ENCODE data around the gene SRA1.
A peak's percentile ranks its signal among the peaks of the same experiment; 100 is the strongest.

SRA1 gene

DNA sequence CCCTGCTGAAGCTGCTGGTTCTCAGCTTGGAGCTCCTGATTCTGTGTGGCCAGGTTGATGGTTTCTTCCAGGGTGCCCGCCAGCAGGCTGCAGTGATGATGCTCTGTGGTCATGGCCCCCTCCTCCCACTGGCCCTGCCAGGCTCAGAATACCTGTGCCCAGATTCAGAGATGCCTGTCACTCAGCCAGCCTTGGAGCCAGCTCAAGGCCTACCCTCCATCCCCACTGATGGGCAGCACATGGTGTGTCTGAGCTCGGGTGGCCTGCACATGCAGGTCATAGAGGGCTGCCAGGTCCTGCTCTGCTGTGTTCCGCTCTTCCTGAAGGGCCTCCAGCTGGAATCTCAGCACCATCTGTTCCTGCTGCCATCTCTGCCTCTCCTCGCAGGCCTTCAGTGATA is 12.8 kb upstream of the SRA1 start:
- no peak for DNase-seq

GRCh38 chr5:140569197-140569596 is 11.9 kb upstream of the SRA1 start:
- no peak for DNase-seq

DNA sequence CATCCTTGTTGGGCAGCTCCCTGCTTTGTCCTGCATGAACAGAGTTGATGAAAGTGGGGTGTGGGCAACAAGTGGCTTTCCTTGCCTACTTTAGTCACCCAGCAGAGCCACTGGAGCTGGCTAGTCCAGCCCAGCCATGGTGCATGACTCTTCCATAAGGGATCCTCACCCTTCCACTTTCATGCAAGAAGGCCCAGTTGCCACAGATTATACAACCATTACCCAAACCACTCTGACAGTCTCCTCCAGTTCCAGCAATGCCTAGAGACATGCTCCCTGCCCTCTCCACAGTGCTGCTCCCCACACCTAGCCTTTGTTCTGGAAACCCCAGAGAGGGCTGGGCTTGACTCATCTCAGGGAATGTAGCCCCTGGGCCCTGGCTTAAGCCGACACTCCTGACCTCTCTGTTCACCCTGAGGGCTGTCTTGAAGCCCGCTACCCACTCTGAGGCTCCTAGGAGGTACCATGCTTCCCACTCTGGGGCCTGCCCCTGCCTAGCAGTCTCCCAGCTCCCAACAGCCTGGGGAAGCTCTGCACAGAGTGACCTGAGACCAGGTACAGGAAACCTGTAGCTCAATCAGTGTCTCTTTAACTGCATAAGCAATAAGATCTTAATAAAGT is 11.3 kb upstream of the SRA1 start:
- no peak for DNase-seq

- no peak for DNase-seq
Measured at GRCh38 chr5:140567871-140568270, 10.6 kb upstream of the SRA1 start.

GRCh38 chr5:140567136-140567818 is 10.0 kb upstream of the SRA1 start:
- no peak for DNase-seq

DNA sequence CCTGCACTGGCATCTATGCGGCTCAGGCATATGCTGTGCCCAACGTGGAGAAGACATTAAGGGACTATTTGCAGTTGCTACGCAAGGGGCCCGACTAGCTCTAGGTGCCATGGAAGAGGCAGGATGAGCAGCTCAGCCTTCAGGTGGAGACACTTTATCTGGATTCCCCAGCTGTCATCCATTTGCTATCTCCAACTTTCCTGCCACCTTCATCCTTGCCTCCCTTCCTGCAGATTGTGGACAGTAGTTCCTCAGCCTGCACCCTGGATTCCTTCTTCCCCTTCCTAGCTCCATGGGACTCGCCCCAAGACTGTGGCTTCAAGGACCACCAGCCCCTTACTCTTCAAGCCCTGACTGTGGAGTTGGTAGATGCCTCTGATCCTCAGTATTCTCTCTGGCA is 9.4 kb upstream of the SRA1 start:
- DNase-seq = no peak

- no peak for DNase-seq
Measured at GRCh38 chr5:140565780-140566095, 8.5 kb upstream of the SRA1 start.

DNA sequence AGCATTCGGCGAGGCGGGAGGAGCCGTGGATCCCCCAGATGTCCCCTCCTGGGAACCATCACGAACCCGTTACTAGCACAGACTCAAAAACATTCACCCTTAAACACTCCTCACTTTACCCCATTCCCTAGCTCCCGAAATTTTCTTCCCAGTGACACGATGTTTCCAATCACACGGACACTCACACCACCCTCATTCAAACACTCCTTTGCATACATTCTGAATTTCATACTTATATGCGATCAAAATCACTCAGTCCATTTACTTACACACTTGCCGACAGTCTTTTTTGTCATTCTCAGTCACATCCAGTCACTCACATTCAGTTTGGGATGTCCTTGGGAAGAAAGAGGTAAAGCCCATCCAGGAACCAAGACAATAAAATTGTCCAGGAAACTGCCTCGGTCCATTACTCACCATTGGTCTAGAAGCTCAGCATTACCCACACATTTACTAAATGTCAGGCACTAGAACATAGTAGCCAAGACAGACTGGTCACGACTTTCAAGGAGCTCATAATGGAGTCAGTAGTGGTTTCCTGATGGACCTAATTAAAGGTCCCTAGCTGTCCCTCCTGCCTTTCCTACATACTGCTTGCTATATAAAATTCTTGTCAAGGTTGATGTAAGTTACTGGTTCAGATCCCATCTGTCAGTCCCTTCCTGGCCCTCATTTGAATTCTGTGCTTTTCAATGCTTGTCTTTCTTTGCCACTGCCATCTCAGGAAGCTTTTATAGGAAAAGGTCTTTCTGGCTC is 7.9 kb upstream of the SRA1 start:
- DNase-seq = no peak

GRCh38 chr5:140564196-140565023 is 7.1 kb upstream of the SRA1 start, which contains the start of the genes APBB3 and SLC35A4:
APBB3 (minus strand) TSS chr5:140564598; CDS start chr5:140564245, 353 bp downstream.
SLC35A4 (plus strand) TSS chr5:140564828; CDS start chr5:140567170, 2,342 bp downstream.
- DNase-seq = peak; percentile 98 to 99

DNA sequence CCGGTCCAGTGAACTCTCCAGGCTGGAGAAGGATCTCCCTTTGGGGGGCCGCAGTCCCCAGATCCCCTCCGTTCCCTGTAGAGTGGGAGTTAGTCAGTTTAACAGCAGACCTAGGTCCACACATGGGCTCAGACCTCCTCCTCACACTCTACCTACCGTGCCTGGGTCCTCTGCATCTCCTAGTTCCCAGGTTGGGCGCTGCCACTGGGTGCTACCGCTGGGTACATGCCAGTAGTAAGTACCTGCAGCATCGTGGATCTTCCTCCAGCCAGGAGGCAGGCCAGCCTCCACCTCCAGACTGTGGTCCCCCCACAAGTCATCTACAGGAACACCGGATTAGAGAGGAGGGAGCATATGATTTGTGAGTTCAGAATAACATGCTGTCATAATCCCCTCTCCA is 6.3 kb upstream of the SRA1 start:
- peak in 1 of 2 experiments; percentile 43 for DNase-seq

DNA sequence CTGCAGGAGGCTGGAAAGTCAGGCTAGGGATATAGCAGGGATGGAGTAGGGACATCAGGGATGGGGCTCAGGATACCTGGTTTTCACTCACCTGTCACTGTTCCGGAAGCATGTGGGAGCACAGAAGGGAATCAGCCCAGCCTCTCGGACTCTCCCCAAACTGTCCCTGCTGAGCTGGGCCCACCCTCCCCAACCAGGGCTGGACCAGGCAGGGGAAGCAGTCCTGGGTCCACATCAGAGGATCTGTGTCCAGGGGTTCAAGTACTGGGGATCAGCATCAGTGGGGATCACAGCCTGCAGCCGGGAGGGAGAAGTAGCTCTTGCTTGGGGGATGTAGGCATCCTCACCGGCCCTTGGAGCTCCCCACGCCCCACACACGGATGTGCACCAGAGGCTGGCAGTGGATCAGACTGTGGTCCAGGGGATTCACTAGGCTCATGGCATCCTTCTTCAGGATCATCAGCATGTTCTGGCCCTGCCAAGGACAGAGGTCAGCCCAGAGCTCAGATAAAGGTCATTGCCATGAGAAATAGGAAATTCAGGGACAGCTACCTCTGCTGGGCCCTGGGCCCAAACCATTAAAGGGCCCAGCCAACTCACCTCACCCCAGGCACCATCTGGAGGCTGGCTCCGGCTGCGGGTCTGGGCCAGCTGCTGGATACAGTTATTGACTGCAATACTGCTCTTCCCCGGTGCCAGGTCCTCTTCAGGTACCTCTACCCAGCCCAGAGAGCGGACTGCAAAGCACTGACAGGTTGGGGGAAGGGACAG is 4.7 kb upstream of the SRA1 start:
- no peak for DNase-seq

DNA sequence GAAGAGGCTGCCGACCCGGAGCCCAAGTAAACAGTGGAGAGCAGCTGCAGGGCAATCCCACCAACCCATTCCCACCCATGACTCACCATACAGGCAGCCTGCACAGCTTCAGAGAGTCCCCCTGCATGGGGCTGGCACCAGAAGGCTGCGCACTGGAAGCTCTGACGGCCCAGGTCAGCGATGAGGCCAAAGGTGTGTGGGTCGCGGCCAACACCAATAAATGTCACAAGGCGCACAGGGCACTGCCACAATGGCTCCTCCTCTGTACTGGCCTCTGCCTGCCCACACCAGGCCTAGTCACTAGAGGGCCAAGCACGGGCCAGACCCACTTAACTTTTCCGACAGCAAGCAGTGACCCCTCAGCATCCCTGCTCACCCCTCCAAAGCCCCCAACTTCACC is 3.0 kb upstream of the SRA1 start:
- DNase-seq = no peak

DNA sequence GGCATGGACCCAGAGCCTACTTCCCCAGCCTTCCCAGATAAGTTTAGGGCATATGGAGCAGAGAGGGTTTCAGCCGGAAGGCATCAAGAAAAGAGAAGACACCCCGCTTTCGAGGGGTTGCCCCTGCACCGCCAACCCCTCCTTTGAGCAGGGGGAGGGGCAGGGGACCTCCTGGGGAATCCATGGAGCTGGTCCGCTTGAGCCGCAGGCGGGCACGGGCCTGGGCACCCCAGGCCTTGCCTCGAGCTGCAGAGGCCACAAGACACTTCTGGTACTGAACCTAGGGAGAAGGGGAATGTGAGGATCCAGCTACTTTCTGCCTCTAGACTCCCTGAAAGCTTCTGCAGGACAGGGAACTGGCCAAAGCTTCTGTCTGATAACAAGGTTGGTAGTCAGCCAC is 1.3 kb upstream of the SRA1 start:
- no peak for DNase-seq

DNA sequence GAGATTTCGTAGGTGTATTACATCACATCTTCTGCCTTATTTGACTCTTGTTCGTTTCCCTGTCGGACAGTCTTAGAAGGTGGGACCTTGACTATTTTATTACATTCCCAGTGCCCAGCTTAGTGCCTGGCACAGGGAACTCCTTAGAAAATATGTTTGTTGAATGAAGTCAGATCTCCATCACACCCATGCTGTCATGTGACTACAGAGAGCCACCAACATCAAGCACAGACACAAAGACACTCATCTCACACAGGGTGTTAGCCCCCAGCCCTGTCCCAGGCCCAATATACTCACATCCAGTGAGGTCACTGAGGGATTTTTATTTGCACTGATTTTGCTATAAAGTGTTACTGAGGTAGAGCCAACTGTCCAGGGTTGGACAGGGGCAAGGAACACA is 692 bp upstream of the SRA1 start:
- no peak for DNase-seq

DNA sequence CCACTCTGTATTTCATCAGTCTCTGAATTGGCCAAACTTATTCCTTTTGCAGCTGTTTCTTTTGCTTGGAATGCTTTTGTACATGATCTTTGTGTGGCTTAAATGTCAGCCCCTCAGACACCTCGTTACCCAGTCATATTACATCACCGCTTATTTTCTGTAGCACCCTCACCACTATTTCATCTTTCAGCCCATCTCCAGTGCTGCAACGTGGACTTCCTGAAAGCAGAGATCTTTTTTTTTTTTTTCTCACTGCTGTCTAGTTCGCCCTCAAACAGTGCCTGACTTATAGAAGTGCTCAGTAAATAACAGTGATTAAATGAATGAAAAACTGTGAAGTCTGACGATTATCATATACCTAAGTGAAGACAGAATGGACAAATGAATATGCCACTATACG is 835 bp downstream of the SRA1 start:
- DNase-seq = no peak

GRCh38 chr5:140555747-140556312 is 1.4 kb downstream of the SRA1 start:
- DNase-seq = no peak

DNA sequence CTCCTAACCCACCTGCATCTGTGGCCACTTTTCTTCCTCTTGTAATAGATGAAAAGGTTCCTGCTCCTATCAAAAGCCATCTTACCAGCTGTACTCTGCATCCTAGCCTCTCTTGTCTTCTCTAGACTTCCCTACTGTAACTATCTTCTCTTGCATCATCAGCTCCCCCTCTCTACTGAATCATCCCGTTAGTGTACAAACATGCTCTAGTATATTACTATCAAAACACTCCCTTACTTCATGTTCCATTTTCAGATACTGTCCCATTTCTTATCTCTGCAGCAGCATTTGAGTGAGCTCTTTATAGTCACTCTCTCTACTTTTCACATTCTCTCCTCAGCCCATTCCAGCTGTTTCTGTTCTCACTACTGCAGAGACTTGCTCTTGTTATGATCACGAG is 2.8 kb downstream of the SRA1 start:
- DNase-seq = no peak

- DNase-seq = no peak
Measured at GRCh38 chr5:140553657-140554056, 3.6 kb downstream of the SRA1 start.

DNA sequence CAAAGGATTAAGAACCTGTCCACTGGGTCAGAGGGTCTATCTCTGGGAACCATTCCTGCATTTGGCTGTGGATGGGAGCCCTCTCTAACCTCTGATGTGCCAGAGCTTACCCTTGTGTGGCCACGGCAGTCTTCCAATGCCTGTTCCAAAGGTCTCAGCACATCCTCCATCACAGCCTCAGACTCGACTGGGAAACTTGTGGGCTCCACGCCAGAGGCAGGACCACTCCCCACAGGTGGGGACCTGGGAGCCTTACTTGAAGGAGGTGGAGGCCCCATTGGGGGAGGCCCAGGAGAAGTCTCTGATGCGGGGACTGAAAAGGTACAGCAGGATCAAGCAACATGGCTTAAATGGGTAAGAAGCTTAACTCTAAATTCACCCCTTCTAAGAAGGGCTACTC is 5.4 kb downstream of the SRA1 start:
- DNase-seq = no peak

DNA sequence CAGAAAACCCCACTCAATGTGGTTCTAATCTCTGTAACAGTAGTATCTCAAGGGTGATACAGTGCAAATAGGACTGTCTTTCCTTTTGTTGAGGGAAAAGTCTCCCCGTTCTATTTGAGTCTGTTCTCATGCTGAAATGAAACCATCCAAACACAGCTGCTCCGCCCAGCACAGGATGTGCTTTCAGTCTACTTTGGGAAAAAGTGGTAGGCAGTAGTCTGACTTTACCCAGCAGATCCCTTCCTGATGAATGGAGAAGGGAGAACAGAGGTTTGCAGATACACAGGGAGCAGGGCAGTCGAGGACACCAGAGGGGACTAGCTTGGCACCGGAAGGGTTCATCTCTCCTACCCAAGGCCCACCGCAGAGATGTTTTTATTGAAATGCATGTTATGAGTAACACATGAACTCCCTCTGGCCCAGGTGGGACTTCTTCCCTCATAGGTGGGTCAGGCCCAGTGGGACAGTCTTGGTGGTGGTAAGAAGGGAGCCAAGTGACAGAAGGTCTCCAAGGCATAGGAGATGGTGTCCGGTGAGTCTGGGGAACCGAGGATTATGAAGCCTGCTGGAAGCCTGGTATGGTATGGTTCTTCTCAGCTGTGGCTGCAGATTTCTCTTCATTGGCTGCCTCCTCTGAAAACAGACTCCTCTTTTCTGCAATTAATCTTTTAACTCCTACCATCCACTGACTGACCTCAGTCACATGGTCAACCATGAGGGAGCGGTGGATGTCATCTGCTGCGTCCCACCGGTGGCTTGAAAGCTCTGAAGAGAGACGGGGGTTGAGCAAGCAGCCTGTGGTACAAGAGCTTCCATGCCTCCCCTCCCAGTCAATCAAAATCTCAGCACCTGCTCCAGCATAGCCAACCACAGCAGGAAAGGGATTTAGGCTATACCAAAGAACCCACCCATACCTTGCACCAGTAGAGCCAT is 6.9 kb downstream of the SRA1 start:
- DNase-seq = no peak
